Upper lobe of left lung (tissue), 6 donors: Measurements from ENCODE around the gene ACCSL. TPM values are rescaled to one million over a fixed set of nuclear protein-coding genes. Genes with fewer than 3 reads are reported as not detected.

Experiments used
- ATAC-seq, 2 donors: fragments of 200-7000 bp; cut with Tn5 transposase; one replicate each; pipeline ENCODE4 v1.9.1; 2022; ENCODE audit warnings: mild to moderate bottlenecking in 2 of 2, moderate library complexity in 2 of 2; ENCODE audit not compliant: low FRiP score in 2 of 2
- DNase-seq, 2 donors: peaks; one replicate each; pipeline ENCODE4 v3.0.0-alpha.2; 2019 to 2020
- H3K27ac ChIP-seq, 4 donors: fragments of 200-600 bp; sonication (generic); one replicate each; pipeline ENCODE4 v1.5.1; 2016 to 2019
- H3K27me3 ChIP-seq, 4 donors: fragments of 200-600 bp; sonication (generic); one replicate each; pipeline ENCODE4 v1.5.1; 2017 to 2019
- H3K36me3 ChIP-seq, 4 donors: fragments of 200-600 bp; sonication (generic); one replicate each; pipeline ENCODE4 v1.5.1; 2016 to 2019
- H3K4me1 ChIP-seq, 4 donors: fragments of 200-600 bp; sonication (generic); one replicate each; pipeline ENCODE4 v1.5.1; 2018 to 2019
- H3K4me3 ChIP-seq, 4 donors: fragments of 200-600 bp; sonication (generic); one replicate each; pipeline ENCODE4 v1.5.1; 2017 to 2019; ENCODE audit warnings: mild to moderate bottlenecking in 2 of 4, moderate library complexity in 1 of 4
- H3K9me3 ChIP-seq, 4 donors: fragments of 200-600 bp; sonication (generic); one replicate each; pipeline ENCODE4 v1.5.1; 2018 to 2019
- CTCF ChIP-seq, 6 experiments: fragments of 450-650 bp in 4 of 6; fragments of 200-600 bp in 2 of 6; sonication (generic) in 2 of 6; IDR thresholded peaks; one replicate each; pipeline ENCODE4 v1.5.1; 2016 to 2019; ENCODE audit warnings: antibody characterized with exemption in 6 of 6
- EP300 ChIP-seq, 4 donors: sonication (generic); formaldehyde crosslinking; IDR thresholded peaks; one replicate each; pipeline ENCODE4 v1.5.1; 2017; ENCODE audit warnings: antibody characterized with exemption in 4 of 4, control low read depth in 2 of 4
- POLR2A ChIP-seq, 4 donors: fragments of 450-650 bp; IDR thresholded peaks; one replicate each; pipeline ENCODE4 v1.5.1; 2016 to 2017; ENCODE audit warnings: antibody characterized with exemption in 4 of 4, mild to moderate bottlenecking in 2 of 4
- POLR2AphosphoS5 ChIP-seq, 2 donors: sonication (generic); formaldehyde crosslinking; IDR thresholded peaks; one replicate each; pipeline ENCODE4 v1.5.1; 2017; ENCODE audit warnings: antibody characterized with exemption in 2 of 2
- WGBS, 2 donors: methylation state at CpG; one replicate each; pipeline ENCODE4 v1.1.5; 2017 to 2018; 5-methylcytosine and 5-hydroxymethylcytosine counted together
- total RNA-seq, 6 donors: library from RNA; depleted of rRNA in 4 of 6; stranded (reverse); fragments of >200 nt in 4 of 6; gene quantifications; one replicate each; pipeline versions ENCODE4 v1.1.0 to v1.2.1, GENCODE V29; 2016 to 2021
- donor health status: DM: no; HTN: no; CAD: no; lungs with moderate emphysema.
- donor health status: DM: no; HTN: yes; CAD: no; lungs with severe emphysema.

Gene ACCSL
- total RNA-seq: not detected

GRCh38 chr11:44047931-44048431, at the start of gene ACCSL:
TSS of gene ACCSL (plus strand) at chr11:44047981. CDS start at chr11:44048037, 56 bp downstream.
- Histone ChIP-seq H3K27ac (no peak within 1 kb of the TSS), H3K9me3 (no peaks in the 10 kb centered on the region), H3K36me3 (no peaks in the 10 kb centered on the region), H3K4me1 (no peaks in the 10 kb centered on the region), H3K27me3 (no peaks in the 10 kb centered on the region), H3K4me3 (no peak within 1 kb of the TSS)
- no peak for ATAC-seq
- DNase-seq: peak in 1 of 2 donors; percentile 18
- WGBS, 2 donors: 71 to 85% methylated on average over 2 to 12 of the region's 12 CpGs
- no peak for TF ChIP-seq CTCF (IDR thresholded peaks at IDR 0.05)
- TF ChIP-seq POLR2A (IDR thresholded peaks at IDR 0.05): no peak
- no peak for TF ChIP-seq EP300 (IDR thresholded peaks at IDR 0.05)
- TF ChIP-seq POLR2AphosphoS5 (IDR thresholded peaks at IDR 0.05): no peak

- no peak for DNase-seq
- no peak for TF ChIP-seq CTCF (IDR thresholded peaks at IDR 0.05)
- no peak for TF ChIP-seq POLR2AphosphoS5 (IDR thresholded peaks at IDR 0.05)
- no peak for TF ChIP-seq EP300 (IDR thresholded peaks at IDR 0.05)
- TF ChIP-seq POLR2A (IDR thresholded peaks at IDR 0.05): no peak
- H3K4me3 ChIP-seq: no peak overlapping the region
- no peaks in the 10 kb centered on the region for H3K27me3 ChIP-seq
- peaks cover under 1 to 3% (median 3%) of the 10 kb centered on the region in 4 donors for H3K4me1 ChIP-seq
- H3K36me3 ChIP-seq: no peaks in the 10 kb centered on the region
- WGBS, 2 donors: 90 to 100% methylated on average over 1 of the region's 1 CpG
- H3K9me3 ChIP-seq: no peaks in the 10 kb centered on the region
- H3K27ac ChIP-seq: no peak overlapping the region
- ATAC-seq: no peak
Measured at GRCh38 chr11:43998308-43998707, 49.5 kb upstream of the ACCSL start.

GRCh38 chr11:44000731-44001130, 47.0 kb upstream of the ACCSL start:
- WGBS, 2 donors: 53 to 89% methylated on average over 2 of the region's 2 CpGs
- Histone ChIP-seq H3K9me3 (no peaks in the 10 kb centered on the region), H3K4me1 (no peaks in the 10 kb centered on the region), H3K27me3 (no peaks in the 10 kb centered on the region), H3K36me3 (no peaks in the 10 kb centered on the region), H3K27ac (no peak overlapping the region), H3K4me3 (no peak overlapping the region)
- no peak for TF ChIP-seq EP300 (IDR thresholded peaks at IDR 0.05)
- no peak for TF ChIP-seq CTCF (IDR thresholded peaks at IDR 0.05)
- no peak for TF ChIP-seq POLR2AphosphoS5 (IDR thresholded peaks at IDR 0.05)
- TF ChIP-seq POLR2A (IDR thresholded peaks at IDR 0.05): no peak
- DNase-seq (no peak), ATAC-seq (no peak)

GRCh38 chr11:44002191-44003093, 45.3 kb upstream of the ACCSL start:
- WGBS, 2 donors: 81 to 86% methylated on average over 17 to 18 of the region's 18 CpGs
- Histone ChIP-seq H3K27ac (no peak overlapping the region), H3K9me3 (no peaks in the 10 kb centered on the region), H3K36me3 (no peaks in the 10 kb centered on the region), H3K27me3 (no peaks in the 10 kb centered on the region), H3K4me1 (no peaks in the 10 kb centered on the region), H3K4me3 (no peak overlapping the region)
- no peak for TF ChIP-seq EP300 (IDR thresholded peaks at IDR 0.05)
- no peak for TF ChIP-seq POLR2AphosphoS5 (IDR thresholded peaks at IDR 0.05)
- TF ChIP-seq POLR2A (IDR thresholded peaks at IDR 0.05): no peak
- TF ChIP-seq CTCF (IDR thresholded peaks at IDR 0.05): no peak
- ATAC-seq (peak in 1 of 2 donors; percentile 17), DNase-seq (no peak)
